Neural progenitor cell (in vitro differentiated cells): ENCODE results near the gene FGF19. TPM values are rescaled to one million over a fixed set of nuclear protein-coding genes. Genes with fewer than 3 reads are reported as not detected.

Experiments
- DNase-seq: peaks from one replicate; pipeline ENCODE4 v3.0.0-alpha.2; 2016; ENCODE audit warnings: low spot score
- H2AFZ ChIP-seq: fragments of 200-600 bp; sonication (generic); replicated peaks from 2 replicates; pipeline ENCODE4 v1.6.1; 2016; ENCODE audit warnings: antibody characterized with exemption
- H3F3A ChIP-seq: fragments of 200-600 bp; sonication (generic); 2 replicates; pipeline ENCODE4 v1.6.1; 2016; ENCODE audit warnings: antibody characterized with exemption, low read depth
- H3K27ac ChIP-seq: fragments of 200-600 bp; sonication (generic); 2 replicates; pipeline ENCODE4 v1.5.1; 2016; ENCODE audit warnings: mild to moderate bottlenecking
- H3K27me3 ChIP-seq: fragments of 200-600 bp; sonication (generic); 2 replicates; pipeline ENCODE4 v1.6.1; 2016; ENCODE audit warnings: mild to moderate bottlenecking, moderate library complexity
- H3K36me3 ChIP-seq: fragments of 200-600 bp; sonication (generic); 2 replicates; pipeline ENCODE4 v1.5.1; 2016
- H3K4me1 ChIP-seq: fragments of 200-600 bp; sonication (generic); 2 replicates; pipeline ENCODE4 v1.6.1; 2016; ENCODE audit warnings: mixed run types
- H3K4me2 ChIP-seq: fragments of 200-600 bp; sonication (generic); 2 replicates; pipeline ENCODE4 v1.6.1; 2016
- H3K4me3 ChIP-seq: fragments of 200-600 bp; sonication (generic); 2 replicates; pipeline ENCODE4 v1.5.1; 2016
- H3K79me2 ChIP-seq: fragments of 200-600 bp; sonication (generic); 2 replicates; pipeline ENCODE4 v1.6.1; 2016; ENCODE audit warnings: low read depth
- H3K9ac ChIP-seq: fragments of 200-600 bp; sonication (generic); 2 replicates; pipeline ENCODE4 v1.6.1; 2016
- H3K9me3 ChIP-seq: fragments of 200-600 bp; sonication (generic); 2 replicates; pipeline ENCODE4 v1.5.1; 2016; ENCODE audit warnings: low read depth
- H4K20me1 ChIP-seq: fragments of 200-600 bp; sonication (generic); 2 replicates; pipeline ENCODE4 v1.6.1; 2016; ENCODE audit warnings: low read depth
- H3K27ac Mint-ChIP-seq: 3 replicates; pipeline ENCODE4 v1.8.0; 2021; ENCODE audit warnings: mixed read lengths
- H3K27me3 Mint-ChIP-seq: 2 replicates; pipeline ENCODE4 v1.8.0; 2022; ENCODE audit warnings: low read depth, mild to moderate bottlenecking, inconsistent platforms, moderate library complexity, mixed read lengths; ENCODE audit not compliant: insufficient read depth
- H3K36me3 Mint-ChIP-seq: 3 replicates; pipeline ENCODE4 v1.8.0; 2021; ENCODE audit warnings: mixed read lengths
- H3K4me1 Mint-ChIP-seq: 3 replicates; pipeline ENCODE4 v1.8.0; 2021; ENCODE audit warnings: mixed read lengths
- H3K4me3 Mint-ChIP-seq: 3 replicates; pipeline ENCODE4 v1.8.0; 2021; ENCODE audit warnings: mild to moderate bottlenecking, moderate library complexity, mixed read lengths
- H3K9me3 Mint-ChIP-seq: 3 replicates; pipeline ENCODE4 v1.8.0; 2020; ENCODE audit warnings: mixed read lengths
- CTCF ChIP-seq: fragments of 200-600 bp; sonication (generic); IDR thresholded peaks from 2 replicates; pipeline ENCODE4 v1.5.1; 2017; ENCODE audit warnings: antibody characterized with exemption, mild to moderate bottlenecking
- EZH2 ChIP-seq: fragments of 200-600 bp; sonication (generic); IDR thresholded peaks from 2 replicates; pipeline ENCODE4 v1.6.1; 2017; ENCODE audit warnings: antibody characterized with exemption, mild to moderate bottlenecking, moderate library complexity
- EZH2phosphoT487 ChIP-seq: fragments of 200-600 bp; sonication (generic); IDR thresholded peaks from 2 replicates; pipeline ENCODE4 v1.6.1; 2017; ENCODE audit warnings: antibody characterized with exemption
- total RNA-seq: library from RNA; depleted of rRNA; stranded (reverse); fragments of >200 nt; gene quantifications from 2 replicates; pipeline ENCODE4 v1.2.3, GENCODE V29; 2015; ENCODE audit warnings: low replicate concordance

FGF19 gene
- total RNA-seq, 1 donor from 2014 or later = not detected

- peaks cover 5% of the 10 kb centered on the region for H3F3A ChIP-seq
- H3K4me1 ChIP-seq = no peaks in the 10 kb centered on the region
- Mint-ChIP-seq H3K4me3 (no peak overlapping the region), H3K27me3 (peaks cover 22% of the 10 kb centered on the region), H3K27ac (no peak overlapping the region), H3K4me1 (peaks cover 2% of the 10 kb centered on the region), H3K9me3 (no peaks in the 10 kb centered on the region), H3K36me3 (no peaks in the 10 kb centered on the region)
- no peaks in the 10 kb centered on the region for H3K79me2 ChIP-seq
- H4K20me1 ChIP-seq = no peaks in the 10 kb centered on the region
- H2AFZ ChIP-seq = no peak overlapping the region
- peak; percentile 64 for TF ChIP-seq CTCF
- TF ChIP-seq EZH2 = no peak
- no peak for TF ChIP-seq EZH2phosphoT487
- peaks cover 13% of the 10 kb centered on the region for H3K27me3 ChIP-seq
- no peaks in the 10 kb centered on the region for H3K36me3 ChIP-seq
- peak; percentile 56 for DNase-seq
- H3K4me3 ChIP-seq = no peak overlapping the region
- H3K4me2 ChIP-seq = no peak overlapping the region
- H3K9me3 ChIP-seq = no peaks in the 10 kb centered on the region
- no peak overlapping the region for H3K9ac ChIP-seq
- H3K27ac ChIP-seq = no peak overlapping the region
Observed at GRCh38 chr11:69683764-69684333, 20.0 kb downstream of the FGF19 start.

GRCh38 chr11:69682681-69683326 is 21.0 kb downstream of the FGF19 start:
- H3K4me1 ChIP-seq = no peaks in the 10 kb centered on the region
- H3K9ac ChIP-seq = no peak overlapping the region
- H3K9me3 ChIP-seq = no peaks in the 10 kb centered on the region
- DNase-seq = no peak
- H3F3A ChIP-seq = peaks cover 10% of the 10 kb centered on the region
- H3K27ac ChIP-seq = no peak overlapping the region
- H3K36me3 ChIP-seq = no peaks in the 10 kb centered on the region
- H3K36me3 Mint-ChIP-seq = no peaks in the 10 kb centered on the region
- no peak overlapping the region for H3K4me2 ChIP-seq
- H3K27ac Mint-ChIP-seq = no peak overlapping the region
- H3K4me3 ChIP-seq = no peak overlapping the region
- no peak for TF ChIP-seq EZH2
- no peak for TF ChIP-seq EZH2phosphoT487
- no peak for TF ChIP-seq CTCF
- H3K79me2 ChIP-seq = no peaks in the 10 kb centered on the region
- no peak overlapping the region for H3K4me3 Mint-ChIP-seq
- H3K4me1 Mint-ChIP-seq = peaks cover 2% of the 10 kb centered on the region
- no peak overlapping the region for H2AFZ ChIP-seq
- peaks cover 18% of the 10 kb centered on the region for H3K27me3 Mint-ChIP-seq
- no peaks in the 10 kb centered on the region for H3K9me3 Mint-ChIP-seq
- H3K27me3 ChIP-seq = peaks cover 13% of the 10 kb centered on the region
- H4K20me1 ChIP-seq = no peaks in the 10 kb centered on the region

- Histone ChIP-seq H3K4me3 (no peak overlapping the region), H3F3A (peaks cover 10% of the 10 kb centered on the region), H3K79me2 (no peaks in the 10 kb centered on the region), H3K4me2 (no peak overlapping the region), H3K4me1 (no peaks in the 10 kb centered on the region), H4K20me1 (no peaks in the 10 kb centered on the region), H3K27ac (no peak overlapping the region), H3K27me3 (peaks cover 13% of the 10 kb centered on the region), H2AFZ (no peak overlapping the region), H3K9ac (no peak overlapping the region), H3K36me3 (no peaks in the 10 kb centered on the region), H3K9me3 (no peaks in the 10 kb centered on the region)
- Mint-ChIP-seq H3K36me3 (no peaks in the 10 kb centered on the region), H3K4me1 (peaks cover 2% of the 10 kb centered on the region), H3K27ac (no peak overlapping the region), H3K27me3 (peaks cover 13% of the 10 kb centered on the region), H3K4me3 (no peak overlapping the region), H3K9me3 (no peaks in the 10 kb centered on the region)
- TF ChIP-seq EZH2phosphoT487 (no peak), EZH2 (no peak), CTCF (no peak)
- no peak for DNase-seq
Observed at GRCh38 chr11:69682221-69682620, 21.6 kb downstream of the FGF19 start.
